Ascending aorta (tissue), 2 donors: ENCODE results near the gene SCGB3A1. TPM values are rescaled to one million over a fixed set of nuclear protein-coding genes. Genes with fewer than 3 reads are reported as not detected.

Source experiments
- DNase-seq, 2 donors: peaks; one replicate each; pipeline ENCODE4 v3.0.0-alpha.2; 2019; ENCODE audit warnings: low spot score in 2 of 2
- H3K27ac ChIP-seq, 2 donors: fragments of 200-600 bp; sonication (generic); one replicate each; pipeline ENCODE4 v1.5.1; 2016 to 2017; ENCODE audit warnings: mild to moderate bottlenecking in 1 of 2
- H3K27me3 ChIP-seq: fragments of 200-600 bp; sonication (generic); one replicate; pipeline ENCODE4 v1.5.1; 2017
- H3K36me3 ChIP-seq, 2 donors: fragments of 200-600 bp; sonication (generic); one replicate each; pipeline ENCODE4 v1.5.1; 2016
- H3K4me1 ChIP-seq, 2 donors: fragments of 200-600 bp; sonication (generic); one replicate each; pipeline ENCODE4 v1.5.1; 2016 to 2017; ENCODE audit warnings: mild to moderate bottlenecking in 1 of 2
- H3K4me3 ChIP-seq, 2 donors: fragments of 200-600 bp; sonication (generic); one replicate each; pipeline ENCODE4 v1.5.1; 2016 to 2017; ENCODE audit warnings: mild to moderate bottlenecking in 1 of 2
- H3K9me3 ChIP-seq, 2 donors: fragments of 200-600 bp; sonication (generic); one replicate each; pipeline ENCODE4 v1.5.1; 2016
- CTCF ChIP-seq, 3 experiments: fragments of 200-600 bp in 2 of 3; fragments of 450-650 bp in 1 of 3; sonication (generic) in 2 of 3; IDR thresholded peaks; one replicate each; pipeline ENCODE4 v1.5.1; 2016 to 2019; ENCODE audit warnings: antibody characterized with exemption in 3 of 3, mild to moderate bottlenecking in 1 of 3, moderate library complexity in 1 of 3
- intact Hi-C: fragments of 100-400 bp; cut with DNase I; formaldehyde crosslinking; loops from one replicate; pipeline ENCODE4 v1.15.1; 2023
- total RNA-seq: library from RNA; depleted of rRNA; stranded (reverse); fragments of >200 nt; gene quantifications from one replicate; pipeline ENCODE4 v1.1.0, GENCODE V29; 2016

Gene SCGB3A1
- total RNA-seq, 1 donor from 2014 or later: not detected

DNA sequence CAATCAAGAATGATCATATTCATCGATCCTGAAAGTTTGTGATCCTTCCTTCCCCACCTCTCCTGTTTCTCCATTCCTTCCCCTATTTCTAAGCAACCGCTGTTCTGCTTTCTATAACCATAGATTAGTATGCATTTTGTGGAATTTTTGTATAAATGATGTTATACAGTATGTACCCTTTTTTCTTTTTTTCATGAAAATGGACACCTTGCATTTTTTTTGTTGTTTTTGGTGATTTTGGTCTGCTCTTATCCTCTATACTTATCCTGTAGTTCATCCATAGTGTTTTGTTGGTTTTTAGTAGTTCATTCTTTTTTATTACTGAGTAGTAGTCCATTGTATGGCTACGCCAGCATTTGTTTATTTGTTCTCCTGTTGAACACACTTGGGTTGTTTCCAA, 46.1 kb downstream of the SCGB3A1 start:
- Histone ChIP-seq H3K9me3 (no peaks in the 10 kb centered on the region), H3K4me3 (no peak overlapping the region), H3K36me3 (peaks cover 2 to 14% of the 10 kb centered on the region in 2 donors), H3K27ac (no peak overlapping the region), H3K27me3 (no peaks in the 10 kb centered on the region), H3K4me1 (no peaks in the 10 kb centered on the region)
- no peak for DNase-seq
- TF ChIP-seq CTCF (IDR thresholded peaks at IDR 0.05): no peak
- intact Hi-C loops: no loop called here

- intact Hi-C loops: no loop called here
- TF ChIP-seq CTCF (IDR thresholded peaks at IDR 0.05): no peak
- Histone ChIP-seq H3K4me1 (no peaks in the 10 kb centered on the region), H3K4me3 (no peak overlapping the region), H3K27me3 (no peaks in the 10 kb centered on the region), H3K27ac (no peak overlapping the region), H3K36me3 (peaks cover 2 to 8% of the 10 kb centered on the region in 2 donors), H3K9me3 (no peaks in the 10 kb centered on the region)
- DNase-seq: no peak
These were observed 49.6 kb downstream of the SCGB3A1 start for GRCh38 chr5:180541710-180542109.

Other genes with a start within 250 kb of the SCGB3A1 start
- 25.2 TPM for gene GFPT2, start 238.2 kb downstream of the SCGB3A1 start, total RNA-seq
- gene CNOT6, start 97.1 kb downstream of the SCGB3A1 start, total RNA-seq: 12.0 TPM
- gene FLT4, start 58.1 kb upstream of the SCGB3A1 start, total RNA-seq: 53.5 TPM
- not detected for gene OR2Y1, start 148.6 kb upstream of the SCGB3A1 start, total RNA-seq
- gene MGAT1, start 211.3 kb upstream of the SCGB3A1 start, total RNA-seq: 257 TPM